Small intestine (tissue), 7 donors: ENCODE data around the gene RCSD1. TPM values are rescaled to one million over a fixed set of nuclear protein-coding genes. Genes with fewer than 3 reads are reported as not detected.

Source experiments
- DNase-seq, 2 donors: peaks; one replicate each; pipeline versions ENCODE4 v3.0.0 to v3.0.0-alpha.2; 2013
- FAIRE-seq: peaks from 2 replicates; lab custom pipeline; 2012; peaks lifted over from hg19 to GRCh38; lab: Jason Lieb, UNC
- H3K27ac ChIP-seq, 3 donors: one replicate each; pipeline ENCODE4 v1.5.1; 2013; ENCODE audit warnings: low read length in 2 of 3, mild to moderate bottlenecking in 2 of 3, control low read depth in 1 of 3, inconsistent platforms in 1 of 3, low read depth in 1 of 3, moderate library complexity in 1 of 3
- H3K27me3 ChIP-seq, 3 donors: one replicate each; pipeline ENCODE4 v1.6.1; 2013; ENCODE audit warnings: low read length in 3 of 3, inconsistent platforms in 1 of 3; ENCODE audit not compliant: control insufficient read depth in 3 of 3, insufficient read depth in 3 of 3
- H3K36me3 ChIP-seq, 3 donors: one replicate each; pipeline ENCODE4 v1.6.1; 2013; ENCODE audit warnings: low read length in 3 of 3, inconsistent platforms in 1 of 3, low read depth in 1 of 3, mild to moderate bottlenecking in 1 of 3, moderate library complexity in 1 of 3; ENCODE audit not compliant: control insufficient read depth in 3 of 3, insufficient read depth in 2 of 3
- H3K4me1 ChIP-seq, 3 donors: one replicate each; pipeline ENCODE4 v1.6.1; 2013; ENCODE audit warnings: low read length in 2 of 3, inconsistent platforms in 1 of 3, low read depth in 1 of 3, mild to moderate bottlenecking in 1 of 3, moderate library complexity in 1 of 3; ENCODE audit not compliant: control insufficient read depth in 3 of 3, insufficient read depth in 2 of 3
- H3K4me3 ChIP-seq, 3 donors: one replicate each; pipeline ENCODE4 v1.5.1; 2013; ENCODE audit warnings: low read length in 3 of 3, control low read depth in 1 of 3, inconsistent platforms in 1 of 3, low read depth in 1 of 3, mild to moderate bottlenecking in 1 of 3, moderate library complexity in 1 of 3
- H3K9me3 ChIP-seq, 2 donors: one replicate each; pipeline ENCODE4 v1.6.1; 2013; ENCODE audit warnings: low read depth in 1 of 2, low read length in 1 of 2; ENCODE audit not compliant: control insufficient read depth in 2 of 2, insufficient read depth in 1 of 2
- WGBS, 3 donors: extraction: QIAGEN DNeasy Blood & Tissue Kit; methylation state at CpG; one replicate each; pipeline ENCODE4 v1.1.7; 2013; 5-methylcytosine and 5-hydroxymethylcytosine counted together
- polyA plus RNA-seq, 4 donors: library from polyadenylated mRNA; stranded (reverse) in 3 of 4; unstranded in 1 of 4; fragments of 200-250 nt in 3 of 4; fragments of 120-200 nt in 1 of 4; gene quantifications; one replicate each; pipeline versions ENCODE4 v1.2.1 to v1.2.3, GENCODE V29; 2013
- donor health status: healthy with polysubstance abuse.
- donor health status: control.
- donor health status: control.
- donor health status: Bipolar disorder and iron deficiency.
- donor health status: healthy.

Gene RCSD1
- polyA plus RNA-seq, 4 donors: 2.0 to 14.1 (median 8.0) TPM

GRCh38 chr1:167593860-167594259 is 36.2 kb upstream of the RCSD1 start:
- Histone ChIP-seq H3K27me3 (no peaks in the 10 kb centered on the region), H3K9me3 (no peaks in the 10 kb centered on the region), H3K36me3 (no peaks in the 10 kb centered on the region), H3K27ac (no peak overlapping the region), H3K4me3 (no peak overlapping the region), H3K4me1 (no peaks in the 10 kb centered on the region)
- 50 to 76% (median 70%) methylated on average over 5 of the region's 5 CpGs for WGBS, 3 donors
- DNase-seq (no peak), FAIRE-seq (no peak)

- Histone ChIP-seq H3K4me1 (no peaks in the 10 kb centered on the region), H3K27ac (no peak overlapping the region), H3K9me3 (no peaks in the 10 kb centered on the region), H3K4me3 (no peak overlapping the region), H3K27me3 (no peaks in the 10 kb centered on the region), H3K36me3 (no peaks in the 10 kb centered on the region)
- DNase-seq (no peak), FAIRE-seq (no peak)
- WGBS, 3 donors: 77 to 86% (median 82%) methylated on average over 6 of the region's 6 CpGs
Measured at GRCh38 chr1:167594822-167595221, 35.2 kb upstream of the RCSD1 start.

GRCh38 chr1:167599957-167600581 is 30.0 kb upstream of the RCSD1 start:
- H3K36me3 ChIP-seq: no peaks in the 10 kb centered on the region
- H3K4me1 ChIP-seq: peaks cover 0 to 9% (median 2%) of the 10 kb centered on the region in 3 donors
- no peak overlapping the region for H3K4me3 ChIP-seq
- no peak for FAIRE-seq
- peak overlapping the region in 1 of 3 donors; percentile 24 for H3K27ac ChIP-seq
- no peaks in the 10 kb centered on the region for H3K9me3 ChIP-seq
- 7 to 13% (median 8%) methylated on average over 5 of the region's 5 CpGs for WGBS, 3 donors
- no peaks in the 10 kb centered on the region for H3K27me3 ChIP-seq
- peak; percentile 57 to 60 for DNase-seq

GRCh38 chr1:167601442-167602383 is 28.3 kb upstream of the RCSD1 start:
- no peak overlapping the region for H3K4me3 ChIP-seq
- H3K36me3 ChIP-seq: no peaks in the 10 kb centered on the region
- DNase-seq (peak; percentile 16 to 34), FAIRE-seq (no peak)
- H3K9me3 ChIP-seq: peaks cover 0 to 2% of the 10 kb centered on the region in 2 donors
- peak overlapping the region in 1 of 3 donors; percentile 84 for H3K27ac ChIP-seq
- 39 to 51% (median 49%) methylated on average over 8 of the region's 8 CpGs for WGBS, 3 donors
- H3K4me1 ChIP-seq: peaks cover 0 to 9% (median 2%) of the 10 kb centered on the region in 3 donors
- H3K27me3 ChIP-seq: no peaks in the 10 kb centered on the region

GRCh38 chr1:167602840-167603239 is 27.2 kb upstream of the RCSD1 start:
- FAIRE-seq: no peak
- no peak overlapping the region for H3K27ac ChIP-seq
- H3K36me3 ChIP-seq: no peaks in the 10 kb centered on the region
- no peak for DNase-seq
- H3K9me3 ChIP-seq: peaks cover 0 to 11% of the 10 kb centered on the region in 2 donors
- peaks cover 0 to 9% (median 2%) of the 10 kb centered on the region in 3 donors for H3K4me1 ChIP-seq
- no peaks in the 10 kb centered on the region for H3K27me3 ChIP-seq
- 68 to 85% (median 75%) methylated on average over 8 of the region's 8 CpGs for WGBS, 3 donors
- no peak overlapping the region for H3K4me3 ChIP-seq

GRCh38 chr1:167605576-167605975 is 24.5 kb upstream of the RCSD1 start:
- no peaks in the 10 kb centered on the region for H3K27me3 ChIP-seq
- H3K4me1 ChIP-seq: peaks cover 0 to 9% (median 2%) of the 10 kb centered on the region in 3 donors
- no peak overlapping the region for H3K27ac ChIP-seq
- FAIRE-seq (no peak), DNase-seq (no peak)
- no peaks in the 10 kb centered on the region for H3K36me3 ChIP-seq
- 39 to 72% (median 59%) methylated on average over 3 of the region's 3 CpGs for WGBS, 3 donors
- peaks cover 0 to 16% of the 10 kb centered on the region in 2 donors for H3K9me3 ChIP-seq
- H3K4me3 ChIP-seq: no peak overlapping the region

GRCh38 chr1:167611983-167612382 is 18.0 kb upstream of the RCSD1 start:
- FAIRE-seq: no peak
- no peaks in the 10 kb centered on the region for H3K36me3 ChIP-seq
- H3K9me3 ChIP-seq: peaks cover 0 to 14% of the 10 kb centered on the region in 2 donors
- H3K27me3 ChIP-seq: no peaks in the 10 kb centered on the region
- no peak overlapping the region for H3K27ac ChIP-seq
- no peak overlapping the region for H3K4me3 ChIP-seq
- H3K4me1 ChIP-seq: no peaks in the 10 kb centered on the region
- 83 to 95% (median 84%) methylated on average over 1 of the region's 1 CpG for WGBS, 3 donors
- no peak for DNase-seq

- Histone ChIP-seq H3K4me3 (no peak overlapping the region), H3K27ac (no peak overlapping the region), H3K4me1 (no peaks in the 10 kb centered on the region), H3K9me3 (peaks cover 0 to 7% of the 10 kb centered on the region in 2 donors), H3K36me3 (no peaks in the 10 kb centered on the region), H3K27me3 (peaks cover 0 to 5% (median 0%) of the 10 kb centered on the region in 3 donors)
- 89 to 94% (median 92%) methylated on average over 2 of the region's 2 CpGs for WGBS, 3 donors
- DNase-seq (no peak), FAIRE-seq (no peak)
Measured at GRCh38 chr1:167612587-167613385, 17.2 kb upstream of the RCSD1 start.
